SK-N-MC (cell line): ENCODE data around the gene NEU2.

Source experiments
- DNase-seq: peaks from one replicate; pipeline ENCODE4 v3.0.0-alpha.2; 2011; ENCODE audit warnings: low read depth, low spot score
- H3K27ac ChIP-seq: fragments of 200-600 bp; sonication (generic); 2 replicates; pipeline ENCODE4 v1.5.1; 2016; ENCODE audit warnings: mixed run types
- H3K36me3 ChIP-seq: fragments of 200-600 bp; sonication (generic); 2 replicates; pipeline ENCODE4 v1.6.1; 2017; ENCODE audit warnings: antibody characterized with exemption, low read length, mixed read lengths; ENCODE audit not compliant: insufficient read depth
- H3K4me3 ChIP-seq: fragments of 200-600 bp; sonication (generic); 2 replicates; pipeline ENCODE4 v1.5.1; 2016
- H3K9ac ChIP-seq: fragments of 200-600 bp; sonication (generic); 2 replicates; pipeline ENCODE4 v1.8.0; 2017; ENCODE audit warnings: mixed run types, mixed read lengths; ENCODE audit not compliant: insufficient read length
- H3K9me3 ChIP-seq: fragments of 200-600 bp; sonication (generic); 2 replicates; pipeline ENCODE4 v1.6.1; 2017; ENCODE audit warnings: low read depth, mild to moderate bottlenecking, antibody characterized with exemption, low read length, moderate library complexity, mixed read lengths
- EZH2 ChIP-seq: fragments of 200-600 bp; sonication (generic); IDR thresholded peaks from one replicate; pipeline ENCODE4 v1.6.1; 2017; ENCODE audit warnings: antibody characterized with exemption
- FOXP2 ChIP-seq: optimal IDR thresholded peaks from 2 replicates; pipeline ENCODE3; 2011; ENCODE audit warnings: mild to moderate bottlenecking, moderate library complexity; ENCODE audit not compliant: insufficient read depth; ENCODE audit errors: extremely low read length, control extremely low read depth
- POLR2AphosphoS5 ChIP-seq: IDR thresholded peaks from 2 replicates; pipeline ENCODE4 v1.6.1; 2012; ENCODE audit warnings: mild to moderate bottlenecking, low read depth, low read length, borderline replicate concordance

The NEU2 gene

GRCh38 chr2:233007270-233007669 is 25.2 kb upstream of the NEU2 start:
- Histone ChIP-seq H3K4me3 (no peak overlapping the region), H3K9ac (no peak overlapping the region), H3K27ac (no peak overlapping the region), H3K9me3 (no peaks in the 10 kb centered on the region), H3K36me3 (no peaks in the 10 kb centered on the region)
- TF ChIP-seq FOXP2 (no peak), POLR2AphosphoS5 (no peak), EZH2 (no peak)
- DNase-seq = no peak

GRCh38 chr2:233007739-233008138 is 24.7 kb upstream of the NEU2 start:
- H3K4me3 ChIP-seq = no peak overlapping the region
- DNase-seq = no peak
- no peaks in the 10 kb centered on the region for H3K36me3 ChIP-seq
- H3K9ac ChIP-seq = no peak overlapping the region
- TF ChIP-seq EZH2 = no peak
- no peak for TF ChIP-seq POLR2AphosphoS5
- TF ChIP-seq FOXP2 = no peak
- no peaks in the 10 kb centered on the region for H3K9me3 ChIP-seq
- H3K27ac ChIP-seq = no peak overlapping the region

DNA sequence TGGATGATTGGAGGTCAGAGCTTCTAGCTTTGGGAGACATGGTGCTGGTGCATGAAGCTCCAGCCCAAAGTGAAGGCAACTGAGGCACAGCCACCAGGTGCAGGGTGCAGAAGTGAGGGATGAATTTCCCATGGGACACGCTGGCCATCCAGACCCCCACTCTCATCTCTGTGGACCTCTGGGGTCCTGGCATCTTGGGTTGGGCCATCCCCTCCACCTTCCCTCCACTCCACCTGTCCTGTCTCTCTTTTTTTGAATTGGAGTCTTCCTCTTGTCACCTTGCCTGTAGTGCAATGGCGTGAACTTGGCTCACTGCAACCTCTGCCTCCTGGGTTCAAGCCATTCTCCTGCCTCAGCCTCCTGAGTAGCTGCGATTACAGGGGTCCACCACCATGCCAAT is 22.8 kb upstream of the NEU2 start:
- Histone ChIP-seq H3K9ac (no peak overlapping the region), H3K4me3 (no peak overlapping the region), H3K27ac (no peak overlapping the region), H3K9me3 (no peaks in the 10 kb centered on the region), H3K36me3 (no peaks in the 10 kb centered on the region)
- TF ChIP-seq POLR2AphosphoS5 (no peak), EZH2 (no peak), FOXP2 (no peak)
- DNase-seq = no peak

- Histone ChIP-seq H3K36me3 (no peaks in the 10 kb centered on the region), H3K4me3 (no peak overlapping the region), H3K9me3 (no peaks in the 10 kb centered on the region), H3K27ac (no peak overlapping the region), H3K9ac (no peak overlapping the region)
- TF ChIP-seq FOXP2 = no peak
- no peak for TF ChIP-seq POLR2AphosphoS5
- TF ChIP-seq EZH2 = no peak
- DNase-seq = no peak
These were observed 21.8 kb upstream of the NEU2 start for GRCh38 chr2:233010569-233011267.

- no peaks in the 10 kb centered on the region for H3K9me3 ChIP-seq
- H3K9ac ChIP-seq = no peak overlapping the region
- DNase-seq = no peak
- no peak overlapping the region for H3K4me3 ChIP-seq
- no peak overlapping the region for H3K27ac ChIP-seq
- H3K36me3 ChIP-seq = no peaks in the 10 kb centered on the region
- TF ChIP-seq POLR2AphosphoS5 = no peak
These were observed 21.2 kb upstream of the NEU2 start for GRCh38 chr2:233011268-233011650.

- Histone ChIP-seq H3K36me3 (no peaks in the 10 kb centered on the region), H3K9me3 (no peaks in the 10 kb centered on the region), H3K27ac (no peak overlapping the region), H3K4me3 (no peak overlapping the region), H3K9ac (no peak overlapping the region)
- no peak for TF ChIP-seq EZH2
- TF ChIP-seq FOXP2 = no peak
- no peak for TF ChIP-seq POLR2AphosphoS5
- DNase-seq = no peak
These were observed 20.8 kb upstream of the NEU2 start for GRCh38 chr2:233011702-233012131.

DNA sequence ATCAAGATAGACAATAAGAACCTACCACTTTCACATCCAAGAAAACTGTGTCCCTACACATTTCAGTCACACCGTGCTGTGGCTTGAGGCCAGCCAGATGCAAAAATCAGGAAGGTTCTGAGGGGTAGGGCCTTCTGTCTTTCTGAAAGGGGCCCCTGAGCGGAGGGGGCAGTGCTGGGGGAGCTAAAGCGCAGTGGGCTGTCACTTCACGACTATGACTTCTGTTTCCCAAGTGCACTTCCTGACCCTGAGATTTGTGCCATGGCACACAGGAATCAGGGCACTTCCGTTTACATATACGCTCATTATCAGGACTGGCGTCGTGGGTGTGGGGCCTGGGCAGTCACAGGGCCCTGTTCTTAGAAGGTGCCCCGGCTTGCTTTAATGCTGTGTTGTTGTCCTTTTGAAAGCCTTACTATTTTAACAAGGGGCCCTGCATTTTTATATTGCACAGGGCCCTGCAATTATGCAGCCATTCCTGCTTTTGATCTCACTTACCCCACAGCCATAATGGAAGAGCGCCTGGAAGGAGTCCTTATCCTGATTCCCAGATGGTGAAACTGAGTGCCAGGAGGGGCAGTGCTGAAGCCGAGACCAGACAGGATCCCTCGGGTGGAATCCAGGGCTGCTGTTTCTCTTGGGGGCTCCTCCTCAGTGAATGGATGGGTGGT is 20.0 kb upstream of the NEU2 start:
- no peak for DNase-seq
- Histone ChIP-seq H3K9ac (no peak overlapping the region), H3K36me3 (no peaks in the 10 kb centered on the region), H3K27ac (no peak overlapping the region), H3K4me3 (no peak overlapping the region), H3K9me3 (no peaks in the 10 kb centered on the region)
- TF ChIP-seq POLR2AphosphoS5 (no peak), EZH2 (no peak), FOXP2 (no peak)

DNA sequence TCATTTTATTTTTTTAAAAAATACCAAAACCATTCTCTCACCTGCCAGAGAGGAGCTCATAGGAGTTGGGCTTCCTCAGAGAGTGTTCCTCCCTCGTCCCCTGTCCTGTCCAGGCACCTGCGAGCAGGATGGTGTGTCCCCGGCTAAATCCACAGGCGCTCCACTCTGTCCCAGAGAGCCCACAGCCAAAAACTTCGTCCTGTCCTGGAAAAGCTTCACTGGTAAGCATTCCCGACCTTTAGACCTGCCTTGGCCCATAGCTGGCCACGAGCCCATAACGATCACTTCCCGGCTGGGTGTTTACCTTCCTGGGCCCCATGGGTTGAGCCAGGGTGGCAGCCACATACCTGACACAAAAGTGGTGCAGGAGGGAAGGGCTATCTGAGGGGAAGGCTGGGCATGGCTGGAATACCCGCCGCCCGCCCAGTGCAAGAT is 19.4 kb upstream of the NEU2 start, which contains the start of gene NGEF:
TSS of gene NGEF (minus strand) at position 230 of the 435 bp plus-strand sequence. CDS start 38,366 bp downstream, outside the sequence.
- Histone ChIP-seq H3K4me3 (no peak within 1 kb of the TSS), H3K9ac (no peak within 1 kb of the TSS), H3K36me3 (no peaks in the 10 kb centered on the region), H3K9me3 (no peaks in the 10 kb centered on the region), H3K27ac (no peak within 1 kb of the TSS)
- DNase-seq = no peak
- TF ChIP-seq EZH2 (no peak), FOXP2 (no peak), POLR2AphosphoS5 (no peak)

GRCh38 chr2:233013650-233014049 is 18.8 kb upstream of the NEU2 start:
- Histone ChIP-seq H3K9ac (no peak overlapping the region), H3K27ac (no peak overlapping the region), H3K4me3 (no peak overlapping the region), H3K36me3 (no peaks in the 10 kb centered on the region), H3K9me3 (no peaks in the 10 kb centered on the region)
- no peak for DNase-seq
- TF ChIP-seq EZH2 = no peak
- no peak for TF ChIP-seq FOXP2
- no peak for TF ChIP-seq POLR2AphosphoS5
